Astrocyte (in vitro differentiated cells and primary cell): ENCODE results near the gene NPAS3. TPM values are rescaled to one million over a fixed set of nuclear protein-coding genes. Genes with fewer than 3 reads are reported as not detected.

Experiments used
- DNase-seq: peaks from one replicate; pipeline ENCODE4 v3.0.0-alpha.2; 2010; ENCODE audit warnings: low read depth
- FAIRE-seq: peaks from 2 replicates; lab custom pipeline; 2011; peaks lifted over from hg19 to GRCh38; lab: Jason Lieb, UNC
- H2AFZ ChIP-seq: 2 replicates; pipeline ENCODE4 v1.6.0; 2012; ENCODE audit warnings: low read depth, low read length, inconsistent platforms
- H3K27ac ChIP-seq: 2 replicates; pipeline ENCODE4 v1.5.1; 2011; ENCODE audit warnings: low read depth, low read length, inconsistent platforms
- H3K27me3 ChIP-seq: 2 replicates; pipeline ENCODE4 v1.6.0; 2011; ENCODE audit warnings: low read length, inconsistent platforms; ENCODE audit not compliant: insufficient read depth
- H3K36me3 ChIP-seq: 2 replicates; pipeline ENCODE4 v1.5.1; 2011; ENCODE audit warnings: low read length, inconsistent platforms; ENCODE audit not compliant: insufficient read depth
- H3K4me1 ChIP-seq: 2 replicates; pipeline ENCODE4 v1.5.1; 2011; ENCODE audit warnings: low read length, inconsistent platforms; ENCODE audit not compliant: insufficient read depth
- H3K4me2 ChIP-seq: 2 replicates; pipeline ENCODE4 v1.6.0; 2012; ENCODE audit warnings: low read length, inconsistent platforms
- H3K4me3 ChIP-seq: 2 replicates; pipeline ENCODE4 v1.5.1; 2011; ENCODE audit warnings: low read depth, mild to moderate bottlenecking, low read length, inconsistent platforms; ENCODE audit not compliant: insufficient read depth
- H3K79me2 ChIP-seq: 2 replicates; pipeline ENCODE4 v1.6.0; 2012; ENCODE audit warnings: mild to moderate bottlenecking, low read length, inconsistent platforms; ENCODE audit not compliant: insufficient read depth
- H3K9ac ChIP-seq: 2 replicates; pipeline ENCODE4 v1.6.0; 2012; ENCODE audit warnings: mild to moderate bottlenecking, low read length, inconsistent platforms
- H3K9me3 ChIP-seq: 2 replicates; pipeline ENCODE4 v1.5.1; 2012; ENCODE audit warnings: low read depth, mild to moderate bottlenecking, low read length, inconsistent platforms; ENCODE audit not compliant: insufficient read depth
- H4K20me1 ChIP-seq: 2 replicates; pipeline ENCODE4 v1.6.0; 2012; ENCODE audit warnings: low read length, inconsistent platforms; ENCODE audit not compliant: insufficient read depth
- H3K27ac Mint-ChIP-seq: one replicate; pipeline ENCODE4 v1.8.0; 2021; ENCODE audit warnings: mild to moderate bottlenecking, mixed read lengths; ENCODE audit not compliant: unreplicated experiment
- H3K27me3 Mint-ChIP-seq: one replicate; pipeline ENCODE4 v1.8.0; 2021; ENCODE audit warnings: low read depth, mixed read lengths; ENCODE audit not compliant: unreplicated experiment
- H3K36me3 Mint-ChIP-seq: one replicate; pipeline ENCODE4 v1.8.0; 2021; ENCODE audit warnings: low read depth, mixed read lengths; ENCODE audit not compliant: unreplicated experiment
- H3K4me1 Mint-ChIP-seq: one replicate; pipeline ENCODE4 v1.8.0; 2021; ENCODE audit warnings: low read depth, mixed read lengths; ENCODE audit not compliant: unreplicated experiment
- H3K4me3 Mint-ChIP-seq: one replicate; pipeline ENCODE4 v1.8.0; 2021; ENCODE audit warnings: mild to moderate bottlenecking, moderate library complexity, mixed read lengths; ENCODE audit not compliant: unreplicated experiment
- H3K9me3 Mint-ChIP-seq: one replicate; pipeline ENCODE4 v1.8.0; 2021; ENCODE audit warnings: mild to moderate bottlenecking, mixed read lengths; ENCODE audit not compliant: unreplicated experiment
- EZH2 ChIP-seq: IDR thresholded peaks from 2 replicates; pipeline ENCODE4 v1.6.1; 2012; ENCODE audit warnings: mild to moderate bottlenecking, low read length, inconsistent platforms; ENCODE audit not compliant: insufficient read depth
- total RNA-seq: library from RNA; stranded (reverse); gene quantifications from 2 replicates; pipeline ENCODE4 v1.2.1, GENCODE V29; 2021
- TF ChIP-seq, protein P1 (sequence below): IDR thresholded peaks from 2 replicates; pipeline ENCODE4 v1.5.1; 2011; ENCODE audit warnings: low read depth, mild to moderate bottlenecking, inconsistent platforms, low read length, moderate library complexity; ENCODE audit not compliant: insufficient read depth

The NPAS3 gene
- total RNA-seq, 1 donor from 2014 or later = 2.6 TPM

DNA sequence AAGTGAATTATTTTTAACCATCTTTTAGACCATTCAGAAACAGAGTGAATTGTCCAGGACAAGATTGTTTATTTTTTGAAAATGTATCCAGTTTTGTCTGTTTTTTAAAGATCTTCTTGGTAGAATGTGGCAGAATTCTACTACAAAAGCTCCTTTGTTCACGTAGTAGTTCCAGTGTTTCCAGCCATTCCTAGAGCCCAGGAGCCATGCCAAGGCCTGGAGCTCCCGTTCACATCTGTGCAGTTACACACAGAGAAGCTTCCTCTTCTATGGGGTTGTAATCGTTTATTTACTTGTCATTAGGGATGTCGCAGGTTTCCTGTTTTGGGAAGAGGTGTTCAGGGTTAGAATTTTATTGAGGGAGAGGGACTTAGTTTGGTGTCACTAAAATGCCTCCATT lies 409.8 kb downstream of the NPAS3 start:
- Histone ChIP-seq H3K9me3 (no peaks in the 10 kb centered on the region), H2AFZ (no peak overlapping the region), H3K27ac (no peak overlapping the region), H3K27me3 (no peaks in the 10 kb centered on the region), H3K79me2 (no peaks in the 10 kb centered on the region), H3K4me3 (no peak overlapping the region), H3K9ac (no peak overlapping the region), H3K4me2 (no peak overlapping the region), H3K36me3 (no peaks in the 10 kb centered on the region), H3K4me1 (no peaks in the 10 kb centered on the region), H4K20me1 (no peaks in the 10 kb centered on the region)
- H3K9me3 Mint-ChIP-seq = no peaks in the 10 kb centered on the region
- H3K4me1 Mint-ChIP-seq = no peaks in the 10 kb centered on the region
- no peak for FAIRE-seq
- no peak overlapping the region for H3K27ac Mint-ChIP-seq
- H3K27me3 Mint-ChIP-seq = peaks cover under 1% of the 10 kb centered on the region
- DNase-seq = no peak
- H3K4me3 Mint-ChIP-seq = no peak overlapping the region
- no peaks in the 10 kb centered on the region for H3K36me3 Mint-ChIP-seq
- TF ChIP-seq EZH2 = no peak
- TF ChIP-seq, protein P1, sequence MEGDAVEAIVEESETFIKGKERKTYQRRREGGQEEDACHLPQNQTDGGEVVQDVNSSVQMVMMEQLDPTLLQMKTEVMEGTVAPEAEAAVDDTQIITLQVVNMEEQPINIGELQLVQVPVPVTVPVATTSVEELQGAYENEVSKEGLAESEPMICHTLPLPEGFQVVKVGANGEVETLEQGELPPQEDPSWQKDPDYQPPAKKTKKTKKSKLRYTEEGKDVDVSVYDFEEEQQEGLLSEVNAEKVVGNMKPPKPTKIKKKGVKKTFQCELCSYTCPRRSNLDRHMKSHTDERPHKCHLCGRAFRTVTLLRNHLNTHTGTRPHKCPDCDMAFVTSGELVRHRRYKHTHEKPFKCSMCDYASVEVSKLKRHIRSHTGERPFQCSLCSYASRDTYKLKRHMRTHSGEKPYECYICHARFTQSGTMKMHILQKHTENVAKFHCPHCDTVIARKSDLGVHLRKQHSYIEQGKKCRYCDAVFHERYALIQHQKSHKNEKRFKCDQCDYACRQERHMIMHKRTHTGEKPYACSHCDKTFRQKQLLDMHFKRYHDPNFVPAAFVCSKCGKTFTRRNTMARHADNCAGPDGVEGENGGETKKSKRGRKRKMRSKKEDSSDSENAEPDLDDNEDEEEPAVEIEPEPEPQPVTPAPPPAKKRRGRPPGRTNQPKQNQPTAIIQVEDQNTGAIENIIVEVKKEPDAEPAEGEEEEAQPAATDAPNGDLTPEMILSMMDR = no peak

DNA sequence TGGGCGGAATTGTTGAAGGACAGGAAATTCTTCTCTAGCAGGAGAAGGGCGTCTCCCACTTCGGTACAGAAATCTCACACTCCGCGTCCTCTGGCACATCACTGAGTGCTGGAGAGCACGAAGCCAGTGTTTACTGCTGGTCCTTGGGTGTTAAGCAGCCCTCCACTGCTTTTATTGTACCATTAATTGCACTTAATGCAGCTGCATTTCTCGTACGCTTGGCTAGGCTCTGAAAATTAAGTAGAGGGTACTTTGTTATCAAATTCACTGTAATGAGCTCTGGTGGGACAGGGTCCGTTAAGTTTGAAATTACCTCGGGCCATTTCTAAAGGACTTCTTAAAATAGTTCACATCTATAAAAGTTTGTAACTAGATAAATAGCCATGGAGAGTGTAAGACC lies 411.2 kb downstream of the NPAS3 start:
- H2AFZ ChIP-seq = peak overlapping the region; percentile 2
- H3K4me1 Mint-ChIP-seq = no peaks in the 10 kb centered on the region
- FAIRE-seq = no peak

DNA sequence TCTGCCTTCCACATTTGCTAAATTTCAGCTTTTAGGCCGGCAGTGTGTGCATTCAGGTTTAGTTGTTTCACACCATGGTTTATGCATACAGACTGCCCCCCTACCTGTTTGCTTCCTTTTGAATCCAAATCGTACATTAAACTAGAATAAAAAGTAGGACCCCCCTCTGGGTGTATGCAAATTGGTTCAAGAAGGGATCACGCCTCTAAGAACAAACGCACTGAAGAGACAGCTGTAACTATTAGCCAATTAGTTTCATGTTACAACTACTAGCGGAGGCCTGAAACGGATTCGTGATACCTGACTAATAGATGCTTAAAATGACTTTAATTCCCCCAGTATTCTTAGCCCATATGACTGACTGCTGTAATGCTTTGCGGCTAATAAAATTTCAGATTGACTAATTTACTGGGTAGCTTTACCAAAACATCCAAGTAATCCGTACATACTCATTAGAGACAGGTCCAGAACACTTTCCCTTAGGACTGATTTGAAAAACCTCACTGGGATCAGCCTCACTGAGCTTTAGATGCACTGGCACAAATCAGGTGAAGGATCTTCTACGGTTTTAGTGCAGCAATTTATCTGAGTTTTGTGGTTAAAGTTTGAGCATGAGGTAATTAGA lies 411.8 kb downstream of the NPAS3 start:
- Mint-ChIP-seq H3K9me3 (peaks cover 3% of the 10 kb centered on the region), H3K27ac (no peak overlapping the region), H3K27me3 (peaks cover 9% of the 10 kb centered on the region), H3K4me1 (no peaks in the 10 kb centered on the region), H3K36me3 (no peaks in the 10 kb centered on the region), H3K4me3 (no peak overlapping the region)
- no peak for TF ChIP-seq EZH2
- TF ChIP-seq, protein P1 = no peak
- no peak overlapping the region for H3K4me2 ChIP-seq
- H3K4me1 ChIP-seq = no peaks in the 10 kb centered on the region
- no peaks in the 10 kb centered on the region for H3K9me3 ChIP-seq
- no peak overlapping the region for H3K4me3 ChIP-seq
- no peak overlapping the region for H2AFZ ChIP-seq
- no peak overlapping the region for H3K27ac ChIP-seq
- H3K27me3 ChIP-seq = no peaks in the 10 kb centered on the region
- DNase-seq = peak; percentile 36
- H3K9ac ChIP-seq = no peak overlapping the region
- no peak for FAIRE-seq
- no peaks in the 10 kb centered on the region for H4K20me1 ChIP-seq
- H3K36me3 ChIP-seq = no peaks in the 10 kb centered on the region
- no peaks in the 10 kb centered on the region for H3K79me2 ChIP-seq

More for the DNA sequence above, 411.2 kb downstream of the NPAS3 start:
- Histone ChIP-seq H3K36me3 (no peaks in the 10 kb centered on the region), H4K20me1 (no peaks in the 10 kb centered on the region), H3K4me3 (no peak overlapping the region), H3K4me1 (no peaks in the 10 kb centered on the region), H3K4me2 (no peak overlapping the region), H3K79me2 (no peaks in the 10 kb centered on the region), H3K9me3 (no peaks in the 10 kb centered on the region), H3K27ac (no peak overlapping the region), H3K27me3 (no peaks in the 10 kb centered on the region), H3K9ac (no peak overlapping the region)
- TF ChIP-seq, protein P1 = no peak
- TF ChIP-seq EZH2 = no peak
- H3K27ac Mint-ChIP-seq = no peak overlapping the region
- H3K9me3 Mint-ChIP-seq = peaks cover 3% of the 10 kb centered on the region
- peaks cover 7% of the 10 kb centered on the region for H3K27me3 Mint-ChIP-seq
- no peaks in the 10 kb centered on the region for H3K36me3 Mint-ChIP-seq
- H3K4me3 Mint-ChIP-seq = no peak overlapping the region
- DNase-seq = no peak
